GM21576 (cell line): ENCODE results near the gene FGFR3.
"Not testable (repeated sequence)": the region's sequence is repeated elsewhere in the genome, so short reads cannot be mapped to it uniquely, and the experiment has no call there.

Source experiments
- ATAC-seq: cut with Tn5 transposase; IDR thresholded peaks from one replicate; pipeline ENCODE4 v1.9.1; 2021; ENCODE audit warnings: mild to moderate bottlenecking, moderate library complexity; ENCODE audit not compliant: unreplicated experiment

Gene FGFR3

GRCh38 chr4:1815096-1815996 lies 22.3 kb downstream of the FGFR3 start:
- ATAC-seq, result no peak

DNA sequence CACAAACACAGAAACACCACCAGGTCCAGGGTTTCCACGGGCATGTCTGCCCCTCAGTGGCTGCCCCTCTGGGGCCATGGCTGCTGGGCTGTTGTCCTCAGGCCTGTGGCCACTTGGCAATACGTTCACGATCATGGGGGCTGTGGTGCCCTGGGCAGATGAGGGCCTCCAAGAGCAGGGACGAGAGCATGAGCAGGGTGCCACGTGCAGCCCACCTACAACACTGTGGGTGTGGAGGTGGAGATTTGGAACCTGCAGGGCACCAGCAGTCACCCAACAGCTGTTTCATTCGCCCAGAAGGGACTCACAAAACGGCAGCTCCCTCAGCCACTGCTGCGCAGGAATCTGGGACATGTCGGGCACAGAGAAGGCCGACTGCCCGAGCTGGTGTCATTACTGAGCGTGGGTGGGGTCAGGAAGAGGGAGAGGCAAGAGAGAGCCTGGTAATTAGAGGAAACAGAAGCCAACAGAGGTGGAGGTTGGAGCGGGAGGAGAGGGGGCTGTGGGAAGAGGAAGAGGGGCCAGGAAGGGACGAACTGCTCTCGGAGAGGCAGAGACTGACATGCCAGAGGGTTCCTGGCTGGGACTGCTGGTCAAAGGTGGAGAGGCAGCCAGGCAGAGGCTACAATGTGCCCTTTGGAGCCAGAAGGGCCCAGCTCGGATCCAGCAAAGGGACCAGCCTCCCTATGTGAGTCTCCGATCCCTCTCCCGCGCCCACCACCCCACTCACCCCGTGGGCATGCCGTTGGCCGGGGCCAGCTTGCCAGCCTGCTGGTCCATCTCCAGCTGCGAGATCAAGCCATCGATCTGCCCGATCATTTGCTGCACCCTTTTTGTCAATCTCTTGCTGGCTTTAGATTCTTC lies 23.1 kb downstream of the FGFR3 start:
- ATAC-seq, result no peak

DNA sequence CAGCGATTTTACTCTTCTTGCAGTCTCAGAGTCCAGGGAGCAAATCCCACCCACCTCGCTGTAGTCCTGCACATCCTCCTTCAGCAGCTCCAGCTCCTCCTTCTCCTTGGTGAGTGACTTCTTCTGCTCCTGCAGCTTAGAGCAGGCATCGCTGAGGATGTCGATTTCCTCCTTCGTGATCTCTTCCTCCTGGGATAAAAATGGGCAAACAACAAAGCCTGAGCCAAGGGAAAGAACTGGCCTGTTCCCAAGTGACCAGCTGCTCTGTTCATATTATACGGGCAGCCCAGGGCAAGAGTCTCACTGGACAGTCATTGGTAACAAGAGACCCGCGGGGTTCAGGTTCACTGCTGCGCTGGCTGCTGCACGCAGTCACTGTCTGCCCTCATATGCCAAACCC lies 26.2 kb downstream of the FGFR3 start:
- ATAC-seq, result no peak

DNA sequence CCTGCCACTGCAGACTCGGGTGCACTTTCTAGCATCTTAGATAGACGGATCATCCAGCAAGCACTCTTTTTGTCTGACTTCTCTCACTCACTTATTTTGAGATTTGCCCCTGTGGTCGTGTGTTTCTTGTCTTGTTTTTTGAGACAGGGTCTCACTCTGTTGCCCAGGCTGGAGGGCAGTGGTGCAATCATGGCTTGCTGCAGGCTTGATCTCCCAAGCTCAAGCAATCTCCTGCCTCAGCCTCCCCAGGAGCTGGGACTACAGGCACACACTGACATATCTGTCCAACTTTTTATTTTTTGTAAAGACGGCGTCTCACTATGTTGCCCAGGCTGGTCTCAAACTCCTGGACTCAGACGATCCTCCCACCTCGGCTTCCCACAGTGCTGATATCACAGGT lies 26.7 kb downstream of the FGFR3 start:
- no peak for ATAC-seq

DNA sequence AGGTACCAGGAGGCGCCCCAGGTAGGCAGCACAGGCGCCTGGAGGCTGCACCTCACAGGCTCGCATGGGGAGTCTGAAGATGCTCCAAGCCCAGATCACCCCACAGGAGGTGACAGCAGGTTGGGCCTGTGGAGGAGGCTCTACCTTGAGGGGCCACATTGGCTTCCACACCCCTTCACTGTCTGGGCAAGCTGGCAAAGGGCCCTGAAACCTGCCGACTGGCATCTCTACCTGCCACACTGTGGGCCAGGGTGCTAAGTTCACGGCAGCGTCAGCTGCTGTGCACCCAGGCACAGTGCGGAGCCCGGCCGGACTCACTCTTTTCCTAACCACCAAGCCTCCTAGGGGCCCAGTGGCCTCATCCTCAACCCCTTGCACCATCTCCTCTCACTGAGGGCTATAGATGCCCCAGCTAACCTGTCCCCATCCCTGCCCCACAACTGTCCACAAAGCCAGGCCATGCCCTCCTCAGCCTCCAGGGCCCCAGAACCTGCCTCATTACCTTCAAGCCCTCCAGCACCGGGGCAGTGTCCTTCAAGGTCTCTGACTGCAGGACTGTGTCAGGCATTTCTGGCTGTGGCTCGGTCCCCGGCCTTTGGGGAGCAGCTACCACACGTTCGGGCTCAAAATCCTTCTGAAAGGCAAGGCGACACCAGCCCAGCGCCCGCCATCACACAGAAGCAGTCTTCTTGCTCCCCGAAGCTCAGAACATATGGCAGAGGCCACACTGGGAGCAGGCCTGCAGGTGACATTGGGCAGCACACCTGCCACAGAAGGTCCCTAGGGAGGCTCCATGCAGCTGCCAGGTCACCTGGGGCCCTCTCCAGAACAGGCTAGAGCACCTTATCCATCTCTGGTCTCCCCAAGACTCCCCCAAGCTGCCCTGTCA lies 28.8 kb downstream of the FGFR3 start:
- no peak for ATAC-seq

DNA sequence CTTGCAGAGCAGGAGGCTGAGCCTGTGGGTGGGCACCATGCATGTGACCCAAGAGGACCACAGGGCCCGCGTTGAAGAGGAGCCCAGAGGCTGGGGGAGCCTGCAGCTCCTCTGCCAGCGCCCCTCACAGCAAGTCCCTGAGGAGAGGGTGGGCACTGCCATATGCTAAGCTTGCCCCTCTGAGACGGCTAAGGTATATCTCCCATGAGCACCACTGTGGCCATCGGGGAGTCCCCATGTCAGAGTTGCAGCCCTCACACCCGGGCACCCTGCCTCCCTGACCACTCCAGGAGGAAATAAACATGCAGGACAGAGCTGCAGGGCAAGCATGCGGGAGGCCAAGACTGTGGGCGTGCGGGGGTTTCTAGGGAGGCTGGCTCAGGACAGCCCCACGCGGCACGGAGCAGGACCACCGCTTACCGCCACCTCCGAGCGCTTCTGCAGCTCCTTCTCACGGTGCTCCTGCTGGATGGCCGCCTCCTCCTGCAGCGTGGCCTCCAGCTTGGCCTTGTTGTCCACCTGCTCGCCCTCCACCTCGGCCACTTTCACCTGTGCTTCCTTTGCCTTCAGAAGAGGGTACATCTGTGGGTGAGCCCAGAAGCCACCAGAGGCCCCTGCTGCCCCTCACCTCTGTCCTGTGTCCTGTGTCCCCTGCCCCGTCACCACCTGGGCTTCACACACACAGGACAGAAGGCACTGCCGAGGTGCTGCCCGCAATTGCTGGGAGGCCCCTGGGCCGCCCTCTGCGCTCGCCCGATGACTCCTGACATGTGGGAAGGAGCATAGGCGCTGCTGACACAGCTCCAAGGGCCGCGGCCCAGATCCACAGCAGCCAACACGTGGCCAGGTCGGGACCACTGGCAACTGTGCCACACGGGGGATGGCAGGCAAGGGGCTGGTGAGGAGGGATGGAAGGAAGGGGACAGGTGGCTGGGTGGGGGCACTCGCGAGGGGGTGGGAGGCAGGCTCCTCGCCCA lies 29.8 kb downstream of the FGFR3 start:
- ATAC-seq, result no peak

DNA sequence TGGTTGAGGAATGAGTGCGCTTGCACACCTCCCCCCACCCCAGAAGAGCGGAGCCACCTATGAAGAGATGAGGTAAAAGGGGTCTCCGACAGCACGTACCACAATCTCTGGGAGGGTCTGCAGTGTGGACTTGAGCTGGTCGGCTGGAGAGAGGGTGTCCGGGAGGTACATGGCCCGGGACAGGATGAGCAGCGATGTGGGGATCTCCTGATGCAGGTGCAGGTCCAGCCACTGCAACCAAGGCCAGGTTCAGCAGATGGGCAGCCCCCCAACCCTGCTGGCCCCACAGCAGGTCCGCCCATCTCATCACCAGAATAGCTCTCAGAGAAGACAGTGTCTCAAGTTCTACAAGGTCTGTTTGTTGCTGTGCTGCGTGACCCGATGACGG lies 30.4 kb downstream of the FGFR3 start:
- ATAC-seq, result no peak

DNA sequence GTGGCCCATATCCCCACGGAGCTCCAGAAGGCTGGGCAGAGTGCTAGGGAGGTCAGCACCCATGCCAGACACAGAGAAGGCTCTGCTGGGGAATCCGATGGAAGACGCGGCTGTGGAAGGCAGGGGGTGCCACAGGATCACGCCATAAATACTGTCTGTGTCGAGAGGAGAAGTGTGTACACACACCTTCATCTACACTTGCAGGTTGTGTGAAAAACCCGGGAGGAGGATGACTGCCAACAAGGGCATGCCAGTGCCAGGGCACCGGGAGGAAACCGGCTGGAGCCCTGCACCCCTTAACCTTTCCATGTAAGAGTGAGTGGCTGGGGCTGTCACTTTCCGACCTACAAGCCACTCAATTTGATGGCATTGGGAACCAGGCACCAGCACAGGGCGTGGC lies 31.7 kb downstream of the FGFR3 start:
- no peak for ATAC-seq

- ATAC-seq, result no peak
These were observed 32.2 kb downstream of the FGFR3 start for GRCh38 chr4:1825326-1825725.

DNA sequence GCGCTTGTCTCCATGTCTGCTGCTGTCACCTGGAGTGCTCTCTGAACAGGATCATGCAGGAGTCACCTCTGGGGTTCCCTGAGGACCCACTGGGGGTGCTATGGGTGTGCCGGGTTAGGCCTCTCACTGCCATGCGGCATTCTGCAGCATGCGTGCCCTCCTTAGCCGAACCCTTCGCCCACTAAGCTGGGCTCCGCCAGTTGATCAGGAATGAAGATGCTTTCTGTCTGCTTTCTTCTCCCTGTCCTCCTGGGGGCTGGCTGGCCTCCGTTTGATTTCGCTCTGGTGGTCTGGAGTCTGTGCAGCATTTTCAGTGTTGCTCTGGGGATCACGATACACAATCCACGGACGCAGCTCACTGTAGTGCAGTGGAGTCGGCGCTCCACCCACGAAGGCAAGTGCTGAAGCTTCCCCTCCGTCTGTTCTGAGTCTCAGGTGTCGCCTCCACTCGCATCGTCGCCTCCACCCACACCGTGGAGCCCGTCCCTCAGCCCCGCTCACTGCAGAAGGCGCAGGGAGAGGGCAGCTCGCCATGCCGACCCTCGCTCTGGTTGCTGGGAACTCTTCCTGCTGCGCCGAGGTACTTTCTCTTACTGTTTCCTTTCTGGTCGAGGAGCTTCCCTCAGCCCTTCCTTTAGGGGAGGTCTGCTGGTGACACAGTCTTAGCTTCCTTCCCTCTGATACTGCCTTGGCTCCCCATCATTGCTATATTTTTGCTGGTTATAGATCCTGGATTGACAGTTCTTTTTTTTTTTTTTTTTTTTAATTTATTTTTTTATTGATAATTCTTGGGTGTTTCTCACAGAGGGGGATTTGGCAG lies 33.6 kb downstream of the FGFR3 start:
- no peak for ATAC-seq

- ATAC-seq, result no peak
These were observed 37.1 kb downstream of the FGFR3 start for GRCh38 chr4:1830234-1830633.

- no peak for ATAC-seq
These were observed 37.6 kb downstream of the FGFR3 start for GRCh38 chr4:1830642-1831228.

DNA sequence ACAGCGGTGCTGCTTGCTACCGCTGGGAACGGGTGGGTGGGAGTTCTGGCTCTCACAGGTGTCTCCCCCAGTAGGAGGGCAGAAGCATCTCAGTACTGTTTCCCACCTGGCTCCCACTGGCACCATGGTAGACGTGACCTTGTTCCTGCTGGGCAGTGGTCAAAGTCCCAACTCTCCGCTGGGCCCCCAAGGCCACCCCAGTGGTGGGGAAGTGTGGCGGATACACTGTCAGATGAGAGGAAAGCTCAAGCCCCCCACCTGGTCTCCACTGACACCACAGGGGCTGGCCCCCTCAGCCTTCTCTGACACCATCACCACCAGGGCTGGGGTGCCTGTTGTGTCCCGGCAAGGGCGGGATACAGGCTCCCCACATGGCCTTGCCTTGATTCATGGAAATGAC lies 38.2 kb downstream of the FGFR3 start:
- ATAC-seq, result no peak

DNA sequence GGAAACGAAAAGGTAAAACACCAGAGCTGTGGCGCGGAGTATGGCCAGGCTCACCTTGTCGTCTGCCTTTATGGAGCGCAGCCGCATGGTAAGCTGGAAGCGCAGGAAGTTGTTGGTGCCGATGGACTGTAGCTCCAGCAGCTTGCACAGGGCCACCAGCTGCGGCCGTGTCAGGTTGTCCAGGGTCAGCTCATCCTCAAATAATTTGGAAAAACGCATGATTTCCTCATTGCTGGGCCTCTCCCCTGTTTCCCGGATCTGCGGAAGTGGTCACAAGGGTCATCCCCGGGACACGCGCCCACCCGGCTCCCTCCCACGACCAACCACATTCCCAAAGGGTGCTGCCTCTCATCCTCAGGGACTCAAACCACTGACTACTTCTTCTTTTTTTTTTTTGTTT lies 39.6 kb downstream of the FGFR3 start:
- no peak for ATAC-seq

- peak; percentile 7 for ATAC-seq
These were observed 40.4 kb downstream of the FGFR3 start for GRCh38 chr4:1833307-1834046.

DNA sequence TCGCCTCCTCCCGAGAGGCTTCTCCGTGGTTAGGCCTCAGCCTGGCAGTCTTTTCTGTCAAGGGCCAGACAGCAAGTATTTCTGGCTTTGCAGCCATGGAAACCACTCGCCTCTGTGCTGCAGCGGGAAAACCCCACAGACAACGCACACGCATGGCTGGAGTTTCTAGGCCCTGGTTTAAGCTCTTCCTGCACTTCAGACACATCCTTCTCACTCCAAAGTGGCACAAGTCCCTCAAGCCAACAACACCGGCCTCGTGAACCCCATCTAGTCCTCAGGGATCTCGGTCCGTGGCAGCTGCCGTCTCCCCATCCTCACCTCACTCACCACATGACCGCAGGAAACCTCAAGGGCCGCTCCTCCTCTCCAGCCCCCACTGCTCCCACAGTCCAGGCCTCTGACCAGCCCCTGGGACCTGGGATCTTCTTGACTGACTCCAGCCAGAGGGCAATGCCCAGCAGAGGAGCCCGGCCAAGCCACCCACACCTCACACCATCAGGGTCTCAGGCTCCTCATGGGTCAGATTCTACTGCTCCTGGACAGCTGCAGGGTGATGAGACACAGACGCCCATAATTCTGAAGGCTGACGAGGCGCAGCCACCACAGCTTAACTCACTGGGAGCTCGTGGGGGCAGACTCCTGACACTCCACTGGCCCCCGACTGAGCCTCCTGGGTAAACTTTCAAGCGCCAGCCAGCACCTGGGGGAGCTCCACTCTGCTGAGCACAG lies 41.1 kb downstream of the FGFR3 start:
- peak; percentile 61 for ATAC-seq

DNA sequence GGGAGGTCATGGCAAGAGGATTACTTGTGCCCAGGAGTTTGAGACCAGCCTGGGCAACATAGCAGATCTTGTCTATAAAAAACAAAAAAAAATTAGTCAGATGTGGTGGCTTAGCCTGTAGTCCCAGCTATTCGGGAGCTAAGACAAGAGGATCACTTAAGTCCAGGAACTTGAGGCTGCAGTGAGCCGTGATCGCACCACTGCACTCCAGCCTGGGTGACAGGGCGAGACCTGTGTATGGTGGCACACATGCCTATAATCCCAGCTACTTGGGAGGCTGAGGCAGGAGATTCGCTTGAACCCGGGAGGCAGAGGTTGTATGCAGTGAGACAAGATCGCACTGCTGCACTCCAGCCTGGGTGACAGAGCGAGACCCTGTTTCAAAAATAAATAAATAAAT lies 42.7 kb downstream of the FGFR3 start:
- ATAC-seq, result not testable (repeated sequence)
